ENCODE data around the gene TCF7L1.

GRCh38 chr2:85209887-85210286 lies 76.7 kb downstream of the TCF7L1 start:
- TF ChIP-seq FOS (IDR thresholded peaks at IDR 0.05; ENCODE audit: borderline replicate concordance, insufficient read depth, low read length) (no peak), CTCF (IDR thresholded peaks at IDR 0.05; ENCODE audit: extremely low read depth in 1 of 2, insufficient read depth in 1 of 2, low read depth in 1 of 2, low read length in 2 of 2) (no peak), POLR2A (IDR thresholded peaks at IDR 0.05; ENCODE audit: low read depth, low read length) (no peak), JUN (IDR thresholded peaks at IDR 0.05; ENCODE audit: borderline replicate concordance, insufficient read depth, insufficient read length, low read depth) (no peak), EZH2 (IDR thresholded peaks at IDR 0.05; ENCODE audit: borderline replicate concordance, low read depth, low read length, severe bottlenecking) (no peak), MAX (IDR thresholded peaks at IDR 0.05; ENCODE audit: insufficient read depth, insufficient read length) (no peak), POLR2AphosphoS5 (IDR thresholded peaks at IDR 0.05; ENCODE audit: insufficient read depth, low read depth, low read length) (no peak), GATA2 (IDR thresholded peaks at IDR 0.05; ENCODE audit: insufficient read depth, insufficient read length, low read depth, low read length) (no peak)

Measured in endothelial cell of umbilical vein (primary cell).